T-helper 2 cell (primary cell): Measurements from ENCODE around the gene NMRAL1.

Experiments
- DNase-seq, 5 experiments: peaks; one replicate each; pipeline versions ENCODE4 v3.0.0 to v3.0.0-alpha.2; 2012 to 2022

Gene NMRAL1

GRCh38 chr16:4420505-4421105, 53.8 kb downstream of the NMRAL1 start:
- no peak for DNase-seq

- no peak for DNase-seq
Measured at GRCh38 chr16:4419402-4419959, 54.9 kb downstream of the NMRAL1 start.

- DNase-seq: peak; percentile 96 to 100 (median 99)
Measured at GRCh38 chr16:4416200-4417032, 58.0 kb downstream of the NMRAL1 start, which contains the start of gene CORO7. Gene CORO7 (minus strand): TSS chr16:4416596. CDS start chr16:4416518, 78 bp downstream.

- peak; percentile 31 to 80 (median 54) for DNase-seq
Measured at GRCh38 chr16:4415538-4416199, 58.8 kb downstream of the NMRAL1 start.

- peak; percentile 42 to 98 (median 79) for DNase-seq
Measured at GRCh38 chr16:4414187-4414917, 60.1 kb downstream of the NMRAL1 start.

GRCh38 chr16:4412854-4413253, 61.6 kb downstream of the NMRAL1 start:
- no peak for DNase-seq

GRCh38 chr16:4412159-4412558, 62.3 kb downstream of the NMRAL1 start:
- DNase-seq: no peak
